HL-60 (cell line): ENCODE measurements around the gene C12orf56.

Experiments used
- DNase-seq, 2 experiments: peaks; one replicate each; pipeline ENCODE4 v3.0.0-alpha.2; 2010 to 2020; ENCODE audit warnings: low read depth in 1 of 2, low spot score in 1 of 2
- H3K27ac ChIP-seq: fragments of 250-450 bp; sonication (Bioruptor Pico); replicated peaks from 2 replicates; pipeline ENCODE4 v1.5.1; 2020; ENCODE audit warnings: mild to moderate bottlenecking, moderate library complexity
- H3K27me3 ChIP-seq: fragments of 250-450 bp; sonication (Bioruptor Pico); 2 replicates; pipeline ENCODE4 v1.5.1; 2021; ENCODE audit warnings: mild to moderate bottlenecking, moderate library complexity; ENCODE audit not compliant: insufficient read depth, poor library complexity, severe bottlenecking
- H3K4me3 ChIP-seq: replicated peaks from 2 replicates; pipeline ENCODE4 v1.5.1; 2011; ENCODE audit warnings: mild to moderate bottlenecking, control low read depth, low read length; ENCODE audit not compliant: insufficient read depth
- GABPA ChIP-seq: IDR thresholded peaks from 2 replicates; pipeline ENCODE4 v1.6.1; 2012; ENCODE audit warnings: low read depth
- POLR2AphosphoS5 ChIP-seq: IDR thresholded peaks from 2 replicates; pipeline ENCODE4 v1.6.1; 2012; ENCODE audit warnings: low read depth
- SPI1 ChIP-seq: IDR thresholded peaks from 2 replicates; pipeline ENCODE4 v1.6.1; 2012; ENCODE audit warnings: low read depth, mild to moderate bottlenecking, borderline replicate concordance
- TF ChIP-seq, protein P1 (sequence below): IDR thresholded peaks from one replicate; pipeline ENCODE4 v1.5.1; 2011; ENCODE audit warnings: low read length, control low read depth, inconsistent platforms; ENCODE audit not compliant: insufficient read depth
- TF ChIP-seq, protein P2 (sequence below): IDR thresholded peaks from 2 replicates; pipeline ENCODE4 v1.6.1; 2012; ENCODE audit warnings: low read depth; ENCODE audit not compliant: insufficient replicate concordance

C12orf56 gene

DNA sequence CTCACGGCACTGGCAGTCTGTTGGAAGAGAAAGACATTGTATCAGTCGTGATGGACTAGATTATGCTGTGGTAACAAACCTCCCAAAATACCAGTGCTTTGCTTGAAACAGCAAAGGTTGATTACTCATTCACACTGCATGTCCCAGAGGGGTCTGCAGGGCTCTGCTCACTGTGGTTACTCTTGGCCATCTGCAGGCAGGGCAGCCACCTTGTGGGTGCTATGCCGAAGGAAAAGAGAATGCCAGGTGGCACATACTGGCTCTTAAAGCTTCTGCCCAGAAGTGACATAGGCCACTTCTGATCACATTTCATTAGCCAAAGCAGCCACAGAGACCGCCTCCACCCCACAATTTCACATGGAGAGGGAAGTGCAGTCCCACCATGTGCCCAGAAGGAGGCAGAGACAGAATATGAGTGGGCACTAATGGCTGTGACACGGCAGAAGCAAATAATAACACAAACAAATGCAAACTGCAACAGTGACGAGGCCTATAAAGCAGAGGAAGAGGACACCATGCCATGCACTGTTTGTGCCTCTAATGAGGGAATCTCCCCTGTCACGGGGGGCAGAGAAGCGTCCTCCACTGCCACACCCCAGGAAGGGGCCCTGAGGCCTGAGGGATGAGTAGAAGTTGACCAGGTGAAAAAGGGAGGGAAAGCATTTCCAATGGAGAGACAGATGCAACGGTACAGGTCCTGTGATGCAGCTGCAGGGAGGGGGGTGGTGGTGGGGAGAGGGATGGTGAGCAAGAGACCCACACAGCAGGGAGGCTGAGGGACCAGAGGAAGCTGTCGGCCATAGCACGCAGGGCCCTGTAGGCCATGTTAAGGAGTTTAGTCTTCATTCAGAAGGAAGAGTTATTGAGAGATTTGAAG, 116.8 kb downstream of the C12orf56 start:
- peak in 1 of 2 experiments; percentile 45 for DNase-seq
- TF ChIP-seq SPI1: peak; percentile 66; the same call in 1 of the 2 replicates
- no peak for TF ChIP-seq POLR2AphosphoS5
- TF ChIP-seq GABPA: no peak

DNA sequence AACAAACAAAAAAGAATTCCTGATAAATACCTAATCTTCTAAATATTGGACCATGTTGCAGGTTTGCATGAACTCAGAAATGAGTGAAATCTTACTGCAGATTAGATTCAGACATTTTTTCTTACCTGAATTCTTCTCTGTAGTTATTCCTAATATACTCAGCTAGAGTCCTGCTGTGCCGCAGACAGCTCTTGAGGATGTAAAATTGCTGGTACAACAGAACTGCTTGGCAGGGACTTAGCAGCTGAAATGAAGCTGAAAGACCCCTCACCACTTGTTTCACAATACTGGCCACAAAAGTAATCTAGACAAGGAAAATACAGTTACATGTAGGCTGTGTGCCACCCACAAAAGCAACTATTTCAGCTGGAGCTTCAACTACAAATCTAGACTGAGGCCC, 120.1 kb downstream of the C12orf56 start:
- Histone ChIP-seq H3K4me3 (no peak overlapping the region), H3K27ac (no peak overlapping the region), H3K27me3 (no peaks in the 10 kb centered on the region)
- no peak for DNase-seq
- TF ChIP-seq SPI1 (no peak), POLR2AphosphoS5 (no peak), GABPA (no peak)
- TF ChIP-seq, protein P1, sequence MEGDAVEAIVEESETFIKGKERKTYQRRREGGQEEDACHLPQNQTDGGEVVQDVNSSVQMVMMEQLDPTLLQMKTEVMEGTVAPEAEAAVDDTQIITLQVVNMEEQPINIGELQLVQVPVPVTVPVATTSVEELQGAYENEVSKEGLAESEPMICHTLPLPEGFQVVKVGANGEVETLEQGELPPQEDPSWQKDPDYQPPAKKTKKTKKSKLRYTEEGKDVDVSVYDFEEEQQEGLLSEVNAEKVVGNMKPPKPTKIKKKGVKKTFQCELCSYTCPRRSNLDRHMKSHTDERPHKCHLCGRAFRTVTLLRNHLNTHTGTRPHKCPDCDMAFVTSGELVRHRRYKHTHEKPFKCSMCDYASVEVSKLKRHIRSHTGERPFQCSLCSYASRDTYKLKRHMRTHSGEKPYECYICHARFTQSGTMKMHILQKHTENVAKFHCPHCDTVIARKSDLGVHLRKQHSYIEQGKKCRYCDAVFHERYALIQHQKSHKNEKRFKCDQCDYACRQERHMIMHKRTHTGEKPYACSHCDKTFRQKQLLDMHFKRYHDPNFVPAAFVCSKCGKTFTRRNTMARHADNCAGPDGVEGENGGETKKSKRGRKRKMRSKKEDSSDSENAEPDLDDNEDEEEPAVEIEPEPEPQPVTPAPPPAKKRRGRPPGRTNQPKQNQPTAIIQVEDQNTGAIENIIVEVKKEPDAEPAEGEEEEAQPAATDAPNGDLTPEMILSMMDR: no peak

More for the DNA sequence above, 116.8 kb downstream of the C12orf56 start:
- no peak overlapping the region for H3K27ac ChIP-seq
- no peaks in the 10 kb centered on the region for H3K27me3 ChIP-seq
- H3K4me3 ChIP-seq: no peak overlapping the region

DNA sequence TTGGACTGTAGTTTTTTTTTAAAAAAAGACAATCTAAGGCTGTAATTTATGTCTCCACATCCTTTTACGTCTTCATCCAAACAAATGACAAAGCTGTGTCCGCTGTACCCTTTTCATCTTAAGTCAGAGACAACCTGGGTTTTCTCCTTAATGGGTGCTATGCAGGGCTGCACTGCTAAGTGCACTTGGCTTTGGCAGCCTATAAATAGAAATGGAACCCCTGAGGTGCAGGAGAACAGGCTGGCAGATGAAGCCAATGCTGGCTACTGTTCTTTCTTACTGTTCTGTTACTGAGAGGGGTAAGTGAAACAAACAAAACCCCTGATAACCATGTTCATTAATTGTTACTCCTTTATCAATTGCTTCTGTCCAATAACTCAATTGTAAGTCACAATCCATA, 121.4 kb downstream of the C12orf56 start:
- H3K27me3 ChIP-seq: no peaks in the 10 kb centered on the region
- H3K4me3 ChIP-seq: no peak overlapping the region
- no peak for DNase-seq
- no peak overlapping the region for H3K27ac ChIP-seq
- TF ChIP-seq, protein P1: no peak
- no peak for TF ChIP-seq POLR2AphosphoS5
- TF ChIP-seq GABPA: no peak
- TF ChIP-seq SPI1: no peak
- TF ChIP-seq, protein P2, sequence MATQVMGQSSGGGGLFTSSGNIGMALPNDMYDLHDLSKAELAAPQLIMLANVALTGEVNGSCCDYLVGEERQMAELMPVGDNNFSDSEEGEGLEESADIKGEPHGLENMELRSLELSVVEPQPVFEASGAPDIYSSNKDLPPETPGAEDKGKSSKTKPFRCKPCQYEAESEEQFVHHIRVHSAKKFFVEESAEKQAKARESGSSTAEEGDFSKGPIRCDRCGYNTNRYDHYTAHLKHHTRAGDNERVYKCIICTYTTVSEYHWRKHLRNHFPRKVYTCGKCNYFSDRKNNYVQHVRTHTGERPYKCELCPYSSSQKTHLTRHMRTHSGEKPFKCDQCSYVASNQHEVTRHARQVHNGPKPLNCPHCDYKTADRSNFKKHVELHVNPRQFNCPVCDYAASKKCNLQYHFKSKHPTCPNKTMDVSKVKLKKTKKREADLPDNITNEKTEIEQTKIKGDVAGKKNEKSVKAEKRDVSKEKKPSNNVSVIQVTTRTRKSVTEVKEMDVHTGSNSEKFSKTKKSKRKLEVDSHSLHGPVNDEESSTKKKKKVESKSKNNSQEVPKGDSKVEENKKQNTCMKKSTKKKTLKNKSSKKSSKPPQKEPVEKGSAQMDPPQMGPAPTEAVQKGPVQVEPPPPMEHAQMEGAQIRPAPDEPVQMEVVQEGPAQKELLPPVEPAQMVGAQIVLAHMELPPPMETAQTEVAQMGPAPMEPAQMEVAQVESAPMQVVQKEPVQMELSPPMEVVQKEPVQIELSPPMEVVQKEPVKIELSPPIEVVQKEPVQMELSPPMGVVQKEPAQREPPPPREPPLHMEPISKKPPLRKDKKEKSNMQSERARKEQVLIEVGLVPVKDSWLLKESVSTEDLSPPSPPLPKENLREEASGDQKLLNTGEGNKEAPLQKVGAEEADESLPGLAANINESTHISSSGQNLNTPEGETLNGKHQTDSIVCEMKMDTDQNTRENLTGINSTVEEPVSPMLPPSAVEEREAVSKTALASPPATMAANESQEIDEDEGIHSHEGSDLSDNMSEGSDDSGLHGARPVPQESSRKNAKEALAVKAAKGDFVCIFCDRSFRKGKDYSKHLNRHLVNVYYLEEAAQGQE: no peak

DNA sequence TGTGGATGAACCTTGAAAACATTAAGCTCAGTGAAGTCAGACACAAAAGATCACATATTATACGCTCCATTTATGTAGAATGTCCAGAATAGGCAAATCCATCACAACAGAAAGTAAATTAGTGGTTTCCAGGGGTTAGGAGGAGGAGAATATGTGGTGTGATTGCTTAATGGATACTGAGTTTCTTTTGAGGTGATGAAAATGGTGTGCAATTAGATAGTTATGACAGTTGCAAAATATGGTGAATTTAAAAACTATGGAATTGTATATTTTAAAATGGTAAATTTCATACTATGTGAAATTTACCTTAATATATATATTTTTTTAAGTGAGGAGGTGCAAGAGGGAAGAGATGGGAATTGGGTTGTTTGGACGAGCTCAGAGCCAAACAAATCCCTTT, 122.1 kb downstream of the C12orf56 start:
- no peak for TF ChIP-seq GABPA
- no peak for TF ChIP-seq POLR2AphosphoS5
- TF ChIP-seq SPI1: no peak
- H3K27ac ChIP-seq: no peak overlapping the region
- H3K4me3 ChIP-seq: no peak overlapping the region
- no peak for DNase-seq
- no peaks in the 10 kb centered on the region for H3K27me3 ChIP-seq

DNA sequence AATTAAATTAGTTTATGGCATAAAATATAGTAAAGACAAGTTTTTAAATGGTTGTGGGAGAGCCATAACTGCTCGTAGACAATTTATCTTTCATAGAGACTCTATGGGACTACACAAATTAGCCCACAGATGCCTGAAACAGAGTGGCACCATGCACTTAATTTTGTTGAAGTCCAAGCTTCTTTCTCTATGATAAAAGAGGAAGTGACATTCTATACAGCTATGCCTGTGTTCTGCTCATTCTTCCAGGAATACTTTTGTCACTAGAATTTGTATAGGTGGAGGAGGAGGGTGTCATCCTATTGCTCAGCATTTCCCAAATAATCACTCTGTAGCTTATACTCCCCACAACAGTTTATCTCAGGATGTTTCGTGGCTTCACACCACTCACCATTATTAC, 124.7 kb downstream of the C12orf56 start:
- no peak for DNase-seq
- Histone ChIP-seq H3K27me3 (no peaks in the 10 kb centered on the region), H3K4me3 (no peak overlapping the region), H3K27ac (no peak overlapping the region)
- TF ChIP-seq POLR2AphosphoS5 (no peak), SPI1 (peak; percentile 97)

DNA sequence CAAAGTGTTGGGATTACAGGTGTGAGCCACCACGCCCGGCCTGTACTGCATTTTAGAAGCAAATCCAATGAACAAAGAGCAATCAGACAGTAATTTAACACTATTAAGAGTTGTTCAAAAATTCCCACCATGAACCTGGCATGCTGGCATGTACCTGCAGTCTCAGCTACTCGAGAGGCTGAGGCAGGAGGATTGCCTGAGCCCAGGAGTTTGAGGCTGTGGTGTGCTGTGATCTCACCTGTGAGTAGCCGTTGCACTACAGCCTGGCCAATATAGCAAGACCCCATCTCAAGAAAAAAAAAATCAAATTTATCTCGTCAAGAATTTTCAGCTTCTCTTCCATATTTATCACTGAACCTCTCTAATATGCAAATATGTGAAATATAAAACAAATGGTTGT, 128.7 kb downstream of the C12orf56 start:
- TF ChIP-seq, protein P2: no peak
- TF ChIP-seq POLR2AphosphoS5 (no peak), GABPA (no peak), SPI1 (no peak)
- TF ChIP-seq, protein P1: no peak
- Histone ChIP-seq H3K4me3 (no peak overlapping the region), H3K27me3 (no peaks in the 10 kb centered on the region), H3K27ac (no peak overlapping the region)
- no peak for DNase-seq
